ENCODE measurements around the gene ITPR1.

ITPR1 gene

GRCh38 chr3:4839278-4839677 is 346.1 kb downstream of the ITPR1 start:
- TF ChIP-seq MAX (IDR thresholded peaks at IDR 0.05; ENCODE audit: low read depth, low read length): no peak
- TF ChIP-seq POLR2A (IDR thresholded peaks at IDR 0.05; ENCODE audit: extremely low read depth, insufficient read length): no peak
- TF ChIP-seq CTCF (IDR thresholded peaks at IDR 0.05; ENCODE audit: low read depth, low read length): no peak
- TF ChIP-seq MYC (IDR thresholded peaks at IDR 0.05; ENCODE audit: low read depth, low read length): no peak
- no peak overlapping the region for H3K4me3 ChIP-seq (ENCODE audit: low read depth, low read length)
- DNase-seq (ENCODE audit: low read depth): no peak

- H3K4me3 ChIP-seq (ENCODE audit: low read depth, low read length): no peak overlapping the region
- no peak for DNase-seq (ENCODE audit: low read depth)
- TF ChIP-seq CTCF (IDR thresholded peaks at IDR 0.05; ENCODE audit: low read depth, low read length) (no peak), POLR2A (IDR thresholded peaks at IDR 0.05; ENCODE audit: extremely low read depth, insufficient read length) (no peak), MYC (IDR thresholded peaks at IDR 0.05; ENCODE audit: low read depth, low read length) (no peak), MAX (IDR thresholded peaks at IDR 0.05; ENCODE audit: low read depth, low read length) (no peak)
These were observed 348.1 kb downstream of the ITPR1 start for GRCh38 chr3:4841225-4841624.

- TF ChIP-seq MYC (IDR thresholded peaks at IDR 0.05; ENCODE audit: low read depth, low read length) (no peak), MAX (IDR thresholded peaks at IDR 0.05; ENCODE audit: low read depth, low read length) (no peak), CTCF (IDR thresholded peaks at IDR 0.05; ENCODE audit: low read depth, low read length) (no peak), POLR2A (IDR thresholded peaks at IDR 0.05; ENCODE audit: extremely low read depth, insufficient read length) (no peak)
- no peak for DNase-seq (ENCODE audit: low read depth)
- H3K4me3 ChIP-seq (ENCODE audit: low read depth, low read length): no peak overlapping the region
These were observed 348.8 kb downstream of the ITPR1 start for GRCh38 chr3:4841776-4842440.

GRCh38 chr3:4843619-4844018 is 350.5 kb downstream of the ITPR1 start:
- no peak for DNase-seq (ENCODE audit: low read depth)
- TF ChIP-seq POLR2A (IDR thresholded peaks at IDR 0.05; ENCODE audit: extremely low read depth, insufficient read length) (no peak), MYC (IDR thresholded peaks at IDR 0.05; ENCODE audit: low read depth, low read length) (no peak), CTCF (IDR thresholded peaks at IDR 0.05; ENCODE audit: low read depth, low read length) (no peak), MAX (IDR thresholded peaks at IDR 0.05; ENCODE audit: low read depth, low read length) (no peak)
- no peak overlapping the region for H3K4me3 ChIP-seq (ENCODE audit: low read depth, low read length)

- TF ChIP-seq POLR2A (IDR thresholded peaks at IDR 0.05; ENCODE audit: extremely low read depth, insufficient read length) (no peak), CTCF (IDR thresholded peaks at IDR 0.05; ENCODE audit: low read depth, low read length) (no peak), MAX (IDR thresholded peaks at IDR 0.05; ENCODE audit: low read depth, low read length) (no peak)
- DNase-seq (ENCODE audit: low read depth): no peak
- no peak overlapping the region for H3K4me3 ChIP-seq (ENCODE audit: low read depth, low read length)
These were observed 352.7 kb downstream of the ITPR1 start for GRCh38 chr3:4845882-4846281.

All from NB4 (cell line).